Tibial nerve (tissue), 3 donors: ENCODE data around the gene HDGFL3.

Source experiments
- POLR2A ChIP-seq, 2 donors: fragments of 450-650 bp; IDR thresholded peaks; one replicate each; pipeline ENCODE4 v1.6.1; 2017; ENCODE audit warnings: antibody characterized with exemption in 2 of 2, mild to moderate bottlenecking in 2 of 2, moderate library complexity in 2 of 2
- TF ChIP-seq, protein P1 (sequence below), 5 experiments: fragments of 200-600 bp in 3 of 5; fragments of 450-650 bp in 2 of 5; sonication (generic) in 3 of 5; IDR thresholded peaks; one replicate each; pipeline ENCODE4 v1.5.1; 2016 to 2019; ENCODE audit warnings: antibody characterized with exemption in 5 of 5, mild to moderate bottlenecking in 3 of 5, moderate library complexity in 2 of 5

DNA sequence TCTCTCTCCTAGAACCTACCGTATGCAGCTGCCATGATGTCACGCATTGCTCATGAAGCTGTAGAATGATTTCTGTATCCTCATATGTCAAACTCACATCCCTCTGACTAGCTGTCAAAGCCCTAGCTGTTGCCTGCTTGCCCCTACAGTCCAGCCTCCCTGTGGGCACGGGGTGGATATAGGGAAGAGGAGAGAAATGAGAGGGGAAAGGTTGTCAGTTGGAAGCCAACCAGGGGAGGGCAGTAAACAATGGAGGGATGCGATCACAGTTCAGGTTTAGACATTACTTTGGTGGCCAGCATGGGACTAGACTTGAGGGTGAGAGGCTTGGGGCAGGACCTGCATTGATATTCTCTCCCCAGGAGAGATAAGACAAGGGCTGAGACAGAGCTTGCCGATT lies 1.7 kb upstream of the HDGFL3 start:
- TF ChIP-seq, protein P1, sequence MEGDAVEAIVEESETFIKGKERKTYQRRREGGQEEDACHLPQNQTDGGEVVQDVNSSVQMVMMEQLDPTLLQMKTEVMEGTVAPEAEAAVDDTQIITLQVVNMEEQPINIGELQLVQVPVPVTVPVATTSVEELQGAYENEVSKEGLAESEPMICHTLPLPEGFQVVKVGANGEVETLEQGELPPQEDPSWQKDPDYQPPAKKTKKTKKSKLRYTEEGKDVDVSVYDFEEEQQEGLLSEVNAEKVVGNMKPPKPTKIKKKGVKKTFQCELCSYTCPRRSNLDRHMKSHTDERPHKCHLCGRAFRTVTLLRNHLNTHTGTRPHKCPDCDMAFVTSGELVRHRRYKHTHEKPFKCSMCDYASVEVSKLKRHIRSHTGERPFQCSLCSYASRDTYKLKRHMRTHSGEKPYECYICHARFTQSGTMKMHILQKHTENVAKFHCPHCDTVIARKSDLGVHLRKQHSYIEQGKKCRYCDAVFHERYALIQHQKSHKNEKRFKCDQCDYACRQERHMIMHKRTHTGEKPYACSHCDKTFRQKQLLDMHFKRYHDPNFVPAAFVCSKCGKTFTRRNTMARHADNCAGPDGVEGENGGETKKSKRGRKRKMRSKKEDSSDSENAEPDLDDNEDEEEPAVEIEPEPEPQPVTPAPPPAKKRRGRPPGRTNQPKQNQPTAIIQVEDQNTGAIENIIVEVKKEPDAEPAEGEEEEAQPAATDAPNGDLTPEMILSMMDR (IDR thresholded peaks at IDR 0.05) = no peak
- no peak for TF ChIP-seq POLR2A (IDR thresholded peaks at IDR 0.05)
